Measurements from ENCODE around the gene PRSS57. TPM values are rescaled to one million over a fixed set of nuclear protein-coding genes. Genes with fewer than 3 reads are reported as not detected.
A peak's percentile ranks its signal among the peaks of the same experiment; 100 is the strongest.
"Not testable (repeated sequence)": the region's sequence is repeated elsewhere in the genome, so short reads cannot be mapped to it uniquely, and the experiment has no call there.

The PRSS57 gene
- total RNA-seq, 1 donor from 2014 or later: not detected

DNA sequence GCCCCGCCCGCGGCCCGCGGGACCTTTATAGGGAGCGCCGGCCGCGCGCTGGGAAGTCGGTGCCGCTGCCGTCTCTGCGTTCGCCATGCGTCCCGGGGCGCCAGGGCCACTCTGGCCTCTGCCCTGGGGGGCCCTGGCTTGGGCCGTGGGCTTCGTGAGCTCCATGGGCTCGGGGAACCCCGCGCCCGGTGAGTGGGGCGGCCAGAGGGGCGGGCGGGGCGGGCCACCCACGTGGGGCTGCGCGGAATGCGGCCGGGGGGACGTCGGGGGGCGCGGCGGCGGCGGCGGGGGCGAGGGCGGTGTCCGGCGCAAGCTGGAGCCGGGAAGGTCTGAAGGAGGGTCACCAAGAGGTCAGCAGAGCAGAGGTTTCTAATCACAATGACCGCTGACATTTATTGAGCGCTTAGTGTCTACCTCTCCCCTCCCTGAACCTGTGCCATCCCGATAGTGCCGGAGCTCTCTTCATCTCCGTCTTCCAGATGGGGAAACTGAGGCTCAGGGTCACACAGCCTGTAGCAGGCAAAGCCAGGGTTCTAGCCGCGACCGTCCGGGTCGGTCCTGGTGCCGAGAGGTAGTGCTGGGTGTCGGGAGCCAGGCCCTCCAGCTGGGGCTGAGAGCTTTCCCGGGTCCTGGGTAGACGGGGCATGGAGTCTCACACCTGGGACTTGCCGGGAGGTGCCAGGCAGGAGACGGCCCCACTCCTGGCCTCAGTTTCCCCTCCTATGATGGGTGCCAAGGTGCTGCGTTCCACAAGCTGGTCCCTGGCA lies 18.7 kb downstream of the PRSS57 start, which contains the start of gene FSTL3:
TSS of gene FSTL3 (plus strand) at position 54 of the 767 bp plus-strand sequence. CDS start at position 86, 32 bp downstream.
- H3K36me3 ChIP-seq: peaks cover 3% of the 10 kb centered on the region
- H3K9me3 ChIP-seq: no peaks in the 10 kb centered on the region
- H3K27me3 ChIP-seq (ENCODE audit: low read depth): peaks cover 13% of the 10 kb centered on the region
- peak within 1 kb of the TSS; percentile 57 for H3K4me3 ChIP-seq
- peaks cover 39% of the 10 kb centered on the region for H3K4me1 ChIP-seq
- intact Hi-C loops (cut with DNase I): no loop called here
- H3K27ac ChIP-seq: peak within 1 kb of the TSS; percentile 90
- TF ChIP-seq CTCF (IDR thresholded peaks at IDR 0.05): no peak
- DNase-seq: no peak
- no peak for ATAC-seq

DNA sequence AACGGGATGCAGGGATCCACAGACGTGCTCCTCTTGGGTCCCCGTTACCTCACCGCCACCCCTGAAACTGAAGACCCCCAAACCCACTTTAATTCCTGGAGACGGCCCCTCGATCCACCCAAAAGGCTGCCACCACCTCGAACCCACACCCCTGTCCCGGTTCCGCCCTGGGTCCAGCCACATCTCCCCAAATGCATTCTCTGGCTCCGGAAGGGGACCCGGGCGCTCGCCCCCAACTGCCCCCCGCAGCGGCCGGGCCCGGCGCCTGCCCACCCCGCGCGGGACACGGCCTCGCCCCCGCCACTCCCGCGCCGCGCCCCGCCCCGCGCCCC lies 19.3 kb downstream of the PRSS57 start:
- peaks cover 13% of the 10 kb centered on the region for H3K27me3 ChIP-seq (ENCODE audit: low read depth)
- DNase-seq (no peak), ATAC-seq (no peak)
- H3K27ac ChIP-seq: no peak overlapping the region
- peaks cover 34% of the 10 kb centered on the region for H3K4me1 ChIP-seq
- no peaks in the 10 kb centered on the region for H3K9me3 ChIP-seq
- intact Hi-C loops (cut with DNase I): no loop called here
- peak overlapping the region; percentile 57 for H3K4me3 ChIP-seq
- TF ChIP-seq CTCF (IDR thresholded peaks at IDR 0.05): no peak
- no peaks in the 10 kb centered on the region for H3K36me3 ChIP-seq

- intact Hi-C loops (cut with DNase I): no loop called here
- no peak overlapping the region for H3K4me3 ChIP-seq
- no peak overlapping the region for H3K27ac ChIP-seq
- no peak for TF ChIP-seq CTCF (IDR thresholded peaks at IDR 0.05)
- H3K9me3 ChIP-seq: no peaks in the 10 kb centered on the region
- no peak for ATAC-seq
- no peak for DNase-seq
- peaks cover 13% of the 10 kb centered on the region for H3K27me3 ChIP-seq (ENCODE audit: low read depth)
- H3K4me1 ChIP-seq: peaks cover 32% of the 10 kb centered on the region
- no peaks in the 10 kb centered on the region for H3K36me3 ChIP-seq
These were observed 20.7 kb downstream of the PRSS57 start for GRCh38 chr19:674282-675151.

DNA sequence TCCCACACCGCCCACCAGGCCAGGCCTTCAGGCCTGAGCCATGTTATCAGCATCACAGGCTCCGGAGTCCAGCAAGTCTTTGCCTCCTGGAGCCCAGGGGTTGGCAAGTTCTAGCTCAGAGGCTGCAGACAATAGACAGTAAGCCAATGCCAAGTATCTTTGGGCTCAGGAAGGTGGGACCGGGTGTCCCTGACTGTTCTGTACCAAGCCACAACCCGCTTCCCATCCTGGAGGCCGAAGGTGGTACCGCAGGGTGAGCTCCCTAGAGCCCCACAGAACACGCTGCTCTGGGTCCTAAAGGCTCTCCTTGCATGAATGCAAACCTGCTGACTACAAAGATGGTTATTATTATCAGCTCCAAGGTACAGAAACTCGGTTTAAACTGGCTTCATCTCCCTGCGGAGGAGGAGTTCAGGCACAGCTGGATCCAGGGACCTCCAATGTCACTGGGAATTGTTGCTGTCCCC lies 24.6 kb downstream of the PRSS57 start:
- H3K27me3 ChIP-seq (ENCODE audit: low read depth): peaks cover 6% of the 10 kb centered on the region
- no peak for TF ChIP-seq CTCF (IDR thresholded peaks at IDR 0.05)
- peaks cover 1% of the 10 kb centered on the region for H3K4me1 ChIP-seq
- no peak for DNase-seq
- H3K4me3 ChIP-seq: no peak overlapping the region
- no peaks in the 10 kb centered on the region for H3K36me3 ChIP-seq
- H3K9me3 ChIP-seq: no peaks in the 10 kb centered on the region
- H3K27ac ChIP-seq: no peak overlapping the region
- ATAC-seq: no peak
- intact Hi-C loops (cut with DNase I): no loop called here

DNA sequence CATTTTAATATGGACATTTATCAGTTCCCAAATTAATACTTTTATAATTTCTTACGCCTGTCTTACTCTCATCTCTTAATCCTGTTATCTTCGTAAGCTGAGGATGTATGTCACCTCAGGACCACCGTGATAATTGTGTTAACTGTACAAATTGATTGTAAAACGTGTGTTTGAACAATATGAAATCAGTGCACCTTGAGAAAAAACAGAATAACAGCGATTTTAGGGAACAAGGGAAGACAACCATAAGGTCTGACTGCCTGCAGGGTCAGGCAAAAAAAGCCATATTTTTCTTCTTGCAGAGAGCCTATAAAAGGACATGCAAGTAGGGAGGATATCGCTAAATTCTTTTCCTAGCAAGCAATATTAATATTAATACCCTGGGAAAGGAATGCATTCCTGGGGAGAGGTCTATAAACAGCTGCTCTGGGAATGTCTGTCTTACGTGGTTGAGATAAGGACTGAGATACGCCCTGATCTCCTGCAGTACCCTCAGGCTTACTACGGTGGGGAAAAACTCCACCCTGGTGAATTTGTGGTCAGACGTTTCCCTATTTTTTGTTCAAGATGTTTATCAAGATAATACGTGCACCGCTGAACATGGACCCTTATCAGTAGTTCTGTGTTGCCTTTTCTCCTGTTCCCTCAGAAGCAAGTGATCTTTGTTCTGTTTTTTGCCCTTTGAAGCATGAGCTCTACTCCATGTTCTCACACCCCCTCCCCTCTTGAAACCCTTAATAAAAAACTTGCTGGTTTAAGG lies 26.4 kb downstream of the PRSS57 start:
- H3K4me3 ChIP-seq; H3K36me3 ChIP-seq; ATAC-seq; H3K27me3 ChIP-seq (ENCODE audit: low read depth); H3K9me3 ChIP-seq; H3K27ac ChIP-seq; DNase-seq: not testable (repeated sequence)
- H3K4me1 ChIP-seq: peaks cover 14% of the 10 kb centered on the region
- intact Hi-C loops (cut with DNase I): loop anchor here (5.0 kb wide), 1 partner anchor 63 kb away; no protein-coding TSS in a partner anchor

DNA sequence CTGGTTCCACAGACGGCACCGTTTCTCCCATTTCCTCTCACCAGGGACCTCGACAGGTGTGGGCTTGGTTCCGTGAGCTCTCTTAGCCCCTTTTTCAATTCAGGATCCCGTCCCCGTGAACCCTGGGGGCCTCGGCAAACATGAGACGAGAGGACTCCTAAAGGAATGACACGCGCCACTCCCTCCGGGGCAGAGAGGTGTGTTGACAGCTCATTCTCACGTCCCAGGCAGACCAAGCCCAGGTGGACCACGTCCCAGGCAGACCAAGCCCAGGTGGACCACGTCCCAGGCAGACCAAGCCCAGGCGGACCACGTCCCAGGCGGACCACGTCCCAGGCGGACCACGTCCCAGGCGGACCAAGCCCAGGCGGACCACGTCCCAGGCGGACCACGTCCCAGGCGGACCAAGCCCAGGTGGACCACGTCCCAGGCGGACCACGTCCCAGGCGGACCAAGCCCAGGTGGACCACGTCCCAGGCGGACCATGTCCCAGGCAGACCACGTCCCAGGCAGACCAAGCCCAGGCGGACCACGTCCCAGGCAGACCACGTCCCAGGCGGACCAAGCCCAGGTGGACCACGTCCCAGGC lies 28.2 kb downstream of the PRSS57 start:
- intact Hi-C loops (cut with DNase I): loop anchor here (5.0 kb wide), 1 partner anchor 65 kb away; no protein-coding TSS in a partner anchor
- not testable (repeated sequence) for H3K27me3 ChIP-seq (ENCODE audit: low read depth); H3K27ac ChIP-seq; DNase-seq; H3K4me3 ChIP-seq; ATAC-seq; H3K36me3 ChIP-seq; H3K9me3 ChIP-seq
- peaks cover 19% of the 10 kb centered on the region for H3K4me1 ChIP-seq
